Suprapubic skin (tissue), 4 donors: ENCODE data around the gene NEURL3. TPM values are rescaled to one million over a fixed set of nuclear protein-coding genes. Genes with fewer than 3 reads are reported as not detected.
"Not testable (repeated sequence)": the region's sequence is repeated elsewhere in the genome, so short reads cannot be mapped to it uniquely, and the experiment has no call there.

ENCODE experiments used
- DNase-seq, 2 donors: peaks; one replicate each; pipeline ENCODE4 v3.0.0-alpha.2; 2019; ENCODE audit warnings: low spot score in 2 of 2
- H3K27ac ChIP-seq: fragments of 200-600 bp; sonication (generic); one replicate; pipeline ENCODE4 v1.5.1; 2019
- H3K27me3 ChIP-seq: fragments of 200-600 bp; sonication (generic); one replicate; pipeline ENCODE4 v1.5.1; 2019
- H3K36me3 ChIP-seq: fragments of 200-600 bp; sonication (generic); one replicate; pipeline ENCODE4 v1.5.1; 2019
- H3K4me1 ChIP-seq: fragments of 200-600 bp; sonication (generic); one replicate; pipeline ENCODE4 v1.5.1; 2019
- H3K4me3 ChIP-seq: fragments of 200-600 bp; sonication (generic); one replicate; pipeline ENCODE4 v1.5.1; 2019; ENCODE audit warnings: mild to moderate bottlenecking
- H3K9me3 ChIP-seq: fragments of 200-600 bp; sonication (generic); one replicate; pipeline ENCODE4 v1.5.1; 2019
- CTCF ChIP-seq, 2 donors: fragments of 200-600 bp in 1 of 2; fragments of 450-650 bp in 1 of 2; sonication (generic) in 1 of 2; IDR thresholded peaks; one replicate each; pipeline ENCODE4 v1.5.1; 2016 to 2019; ENCODE audit warnings: antibody characterized with exemption in 2 of 2, mild to moderate bottlenecking in 1 of 2, moderate library complexity in 1 of 2
- EP300 ChIP-seq: sonication (generic); formaldehyde crosslinking; IDR thresholded peaks from one replicate; pipeline ENCODE4 v1.6.1; 2017; ENCODE audit warnings: antibody characterized with exemption
- POLR2A ChIP-seq, 2 donors: fragments of 450-650 bp; IDR thresholded peaks; one replicate each; pipeline ENCODE4 v1.6.1; 2017; ENCODE audit warnings: antibody characterized with exemption in 2 of 2, mild to moderate bottlenecking in 2 of 2, moderate library complexity in 2 of 2
- POLR2AphosphoS5 ChIP-seq, 3 donors: sonication (generic); formaldehyde crosslinking; IDR thresholded peaks; one replicate each; pipeline ENCODE4 v1.6.1; 2017; ENCODE audit warnings: antibody characterized with exemption in 3 of 3
- WGBS: methylation state at CpG from one replicate; pipeline ENCODE4 v1.1.5; 2018; 5-methylcytosine and 5-hydroxymethylcytosine counted together
- total RNA-seq, 4 donors: library from RNA; depleted of rRNA; stranded (reverse); fragments of >200 nt; gene quantifications; one replicate each; pipeline ENCODE4 v1.1.0, GENCODE V29; 2016

Gene NEURL3
- total RNA-seq, 4 donors from 2014 or later = 0.52 to 2.6 (median 1.5) TPM

DNA sequence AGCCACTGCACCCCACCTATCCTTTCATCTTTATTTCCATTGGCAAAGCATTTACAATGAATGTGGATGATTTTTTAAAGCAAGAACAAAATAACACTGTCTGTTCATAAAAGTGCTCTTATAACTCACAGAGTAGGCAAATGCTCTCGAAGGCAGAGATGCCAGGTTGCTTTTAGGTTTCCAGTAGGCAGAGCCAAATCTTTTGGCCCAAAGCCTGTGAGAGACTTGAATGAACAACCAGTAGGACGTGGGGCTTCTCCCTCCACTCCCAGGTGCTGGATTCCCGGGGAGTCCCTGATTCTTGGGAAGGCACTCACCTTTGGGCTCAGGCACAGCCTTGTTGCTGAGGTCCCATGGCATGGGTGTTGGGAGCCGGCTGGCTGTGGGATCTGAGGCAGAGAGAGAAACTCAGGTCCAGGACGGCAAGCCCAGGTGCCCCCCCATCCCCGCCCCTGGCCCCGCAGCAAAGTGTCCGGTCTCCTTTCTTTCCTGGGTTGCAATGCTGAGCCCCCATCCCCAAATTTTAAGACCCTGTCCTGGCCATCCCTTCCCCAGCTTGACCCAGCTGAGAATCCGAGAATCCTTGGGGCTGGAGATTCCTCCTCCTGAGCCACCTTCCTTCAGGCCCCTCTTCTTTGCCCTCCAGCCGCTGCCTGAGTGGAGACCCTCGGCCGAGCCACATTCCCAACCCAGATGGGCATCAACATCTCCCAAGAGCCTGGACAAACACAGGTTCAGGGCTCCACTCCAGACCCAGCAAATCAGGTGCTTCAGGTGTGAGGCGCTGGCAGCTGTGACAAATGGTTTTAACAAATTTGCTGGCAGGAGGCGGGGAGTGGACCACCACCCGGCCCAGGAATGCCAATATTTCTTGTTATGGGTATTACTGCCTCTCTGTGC, 5.8 kb downstream of the NEURL3 start:
- H3K27ac ChIP-seq = no peak overlapping the region
- H3K4me1 ChIP-seq = peaks cover 15% of the 10 kb centered on the region
- no peaks in the 10 kb centered on the region for H3K36me3 ChIP-seq
- peaks cover 9% of the 10 kb centered on the region for H3K9me3 ChIP-seq
- no peak for DNase-seq
- 72% methylated on average over 15 of the region's 15 CpGs for WGBS
- TF ChIP-seq POLR2A (IDR thresholded peaks at IDR 0.05) (no peak), EP300 (no peak)
- H3K4me3 ChIP-seq = no peak overlapping the region
- H3K27me3 ChIP-seq = peaks cover 25% of the 10 kb centered on the region

DNA sequence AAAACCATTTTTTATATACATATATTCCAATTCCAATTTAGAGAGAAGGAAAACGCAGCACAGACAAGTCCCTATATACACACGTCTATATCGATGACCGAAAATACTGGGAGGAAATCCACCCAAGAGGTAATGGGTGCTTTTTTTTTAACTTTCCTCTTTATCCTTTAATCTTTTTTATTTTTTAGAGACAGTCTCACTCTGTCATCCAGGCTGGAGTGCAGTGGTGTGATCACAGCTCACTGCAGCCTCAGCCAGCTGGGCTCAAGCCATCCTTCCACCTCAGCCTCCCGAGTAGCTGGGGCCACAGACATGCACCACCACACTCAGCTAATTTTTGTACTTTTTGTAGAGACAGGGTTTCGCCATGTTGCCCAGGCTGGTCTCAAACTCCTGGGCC, 6.5 kb downstream of the NEURL3 start:
- not testable (repeated sequence) for H3K36me3 ChIP-seq, DNase-seq, H3K4me3 ChIP-seq, H3K9me3 ChIP-seq, H3K27ac ChIP-seq
- H3K4me1 ChIP-seq = peaks cover 15% of the 10 kb centered on the region
- 83% methylated on average over 6 of the region's 6 CpGs for WGBS
- peaks cover 25% of the 10 kb centered on the region for H3K27me3 ChIP-seq

- TF ChIP-seq CTCF (IDR thresholded peaks at IDR 0.05) (no peak), POLR2A (IDR thresholded peaks at IDR 0.05) (no peak), EP300 (no peak), POLR2AphosphoS5 (IDR thresholded peaks at IDR 0.05) (no peak)
- Histone ChIP-seq H3K9me3 (peaks cover 9% of the 10 kb centered on the region), H3K27ac (no peak overlapping the region), H3K27me3 (peaks cover 25% of the 10 kb centered on the region), H3K4me3 (no peak overlapping the region), H3K4me1 (peaks cover 15% of the 10 kb centered on the region), H3K36me3 (no peaks in the 10 kb centered on the region)
- WGBS = 57% methylated on average over 9 of the region's 12 CpGs
- DNase-seq = no peak
These were observed 7.1 kb downstream of the NEURL3 start for GRCh38 chr2:96498021-96498431.

DNA sequence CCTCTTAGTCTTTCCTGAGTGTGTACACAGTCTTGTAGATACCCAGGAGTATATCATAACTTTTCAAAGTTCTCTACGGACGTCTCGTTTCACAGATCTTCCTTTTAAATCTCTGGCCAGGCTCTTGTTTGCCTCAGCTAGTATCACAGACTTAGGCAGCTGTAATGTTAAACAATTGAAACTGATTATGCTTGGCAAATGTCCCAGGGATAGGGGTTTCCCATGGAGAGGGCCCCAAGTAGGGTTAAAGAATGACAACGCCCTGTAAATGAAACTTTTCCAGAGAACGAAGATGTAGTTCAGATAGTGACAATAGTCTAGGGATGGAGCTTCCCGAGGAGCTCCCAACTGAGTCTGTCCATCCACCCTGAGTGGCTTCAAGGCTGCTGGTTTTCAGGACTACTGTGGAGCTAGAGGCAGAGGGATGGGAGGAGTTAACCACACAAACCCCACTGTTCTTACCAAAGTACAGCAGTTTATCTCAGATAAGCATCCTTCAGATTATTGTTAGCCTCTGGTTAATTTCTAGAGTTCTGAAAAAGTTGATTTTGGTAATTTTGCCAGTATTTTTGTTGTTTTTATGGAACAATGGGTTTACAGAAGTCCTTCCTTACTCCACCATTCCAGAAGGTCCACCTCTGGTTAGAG, 9.1 kb downstream of the NEURL3 start:
- Histone ChIP-seq H3K27me3 (peaks cover 14% of the 10 kb centered on the region), H3K4me1 (no peaks in the 10 kb centered on the region), H3K36me3 (no peaks in the 10 kb centered on the region), H3K27ac (no peak overlapping the region), H3K9me3 (peaks cover 9% of the 10 kb centered on the region), H3K4me3 (no peak overlapping the region)
- WGBS = 41% methylated on average over 6 of the region's 6 CpGs
- DNase-seq = no peak
- TF ChIP-seq EP300 (no peak), POLR2AphosphoS5 (IDR thresholded peaks at IDR 0.05) (no peak), POLR2A (IDR thresholded peaks at IDR 0.05) (no peak), CTCF (IDR thresholded peaks at IDR 0.05) (no peak)

GRCh38 chr2:96494188-96494587, 11.0 kb downstream of the NEURL3 start:
- no peak for TF ChIP-seq POLR2AphosphoS5 (IDR thresholded peaks at IDR 0.05)
- peaks cover 9% of the 10 kb centered on the region for H3K9me3 ChIP-seq
- H3K4me1 ChIP-seq = no peaks in the 10 kb centered on the region
- no peak for DNase-seq
- H3K4me3 ChIP-seq = no peak overlapping the region
- no peaks in the 10 kb centered on the region for H3K27me3 ChIP-seq
- no peaks in the 10 kb centered on the region for H3K36me3 ChIP-seq
- H3K27ac ChIP-seq = no peak overlapping the region
- 95% methylated on average over 1 of the region's 1 CpG for WGBS

DNA sequence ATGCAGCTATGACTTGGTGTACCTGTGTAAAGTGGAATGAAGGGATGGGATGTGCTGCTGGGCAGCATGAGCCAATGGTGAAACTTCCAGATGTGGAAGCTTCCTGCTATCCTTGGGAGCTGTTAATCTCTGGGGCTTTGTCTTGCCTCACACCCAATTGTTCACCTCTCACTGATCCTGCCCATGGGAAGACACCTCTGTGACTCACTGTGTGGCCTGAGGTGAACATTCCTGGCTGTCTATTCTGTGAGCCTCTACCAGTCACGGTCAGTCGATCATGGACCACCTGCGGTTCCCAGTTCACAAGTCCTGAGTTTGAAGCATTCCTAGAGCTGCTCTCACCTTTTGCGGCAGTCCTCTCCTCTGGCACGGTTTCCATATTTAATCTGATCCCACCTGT, 12.1 kb downstream of the NEURL3 start:
- Histone ChIP-seq H3K27ac (no peak overlapping the region), H3K4me3 (no peak overlapping the region), H3K27me3 (no peaks in the 10 kb centered on the region), H3K36me3 (no peaks in the 10 kb centered on the region), H3K9me3 (peaks cover 9% of the 10 kb centered on the region), H3K4me1 (no peaks in the 10 kb centered on the region)
- TF ChIP-seq CTCF (IDR thresholded peaks at IDR 0.05) (no peak), POLR2A (IDR thresholded peaks at IDR 0.05) (no peak), POLR2AphosphoS5 (IDR thresholded peaks at IDR 0.05) (no peak), EP300 (no peak)
- WGBS = 80% methylated on average over 5 of the region's 5 CpGs
- DNase-seq = no peak
